PFSK-1 (cell line): ENCODE data around the gene SLC6A6.

Experiments used
- FOXP2 ChIP-seq: optimal IDR thresholded peaks from 2 replicates; pipeline ENCODE3; 2011; ENCODE audit warnings: borderline replicate concordance, control low read depth, inconsistent platforms; ENCODE audit not compliant: insufficient read depth; ENCODE audit errors: extremely low read length, extremely low read depth
- POLR2AphosphoS5 ChIP-seq: IDR thresholded peaks from 2 replicates; pipeline ENCODE4 v1.6.1; 2012; ENCODE audit warnings: low read depth, mild to moderate bottlenecking, control low read depth, low read length, moderate library complexity
- SIN3A ChIP-seq: IDR thresholded peaks from 2 replicates; pipeline ENCODE4 v1.6.1; 2012; ENCODE audit warnings: mild to moderate bottlenecking, low read length, moderate library complexity, borderline replicate concordance; ENCODE audit not compliant: insufficient read depth
- TAF1 ChIP-seq: IDR thresholded peaks from 2 replicates; pipeline ENCODE4 v1.6.1; 2012; ENCODE audit warnings: low read length, control low read depth, borderline replicate concordance; ENCODE audit not compliant: insufficient read depth
- TF ChIP-seq, protein P1 (sequence below), 2 experiments: IDR thresholded peaks; 2 replicates each; pipeline versions ENCODE4 v1.6.1 to v1.8.0; 2011 to 2012; ENCODE audit warnings: low read depth in 2 of 2, low read length in 2 of 2, control low read depth in 1 of 2, inconsistent platforms in 1 of 2, mild to moderate bottlenecking in 1 of 2, moderate library complexity in 1 of 2; ENCODE audit not compliant: insufficient read depth in 1 of 2

Gene SLC6A6

DNA sequence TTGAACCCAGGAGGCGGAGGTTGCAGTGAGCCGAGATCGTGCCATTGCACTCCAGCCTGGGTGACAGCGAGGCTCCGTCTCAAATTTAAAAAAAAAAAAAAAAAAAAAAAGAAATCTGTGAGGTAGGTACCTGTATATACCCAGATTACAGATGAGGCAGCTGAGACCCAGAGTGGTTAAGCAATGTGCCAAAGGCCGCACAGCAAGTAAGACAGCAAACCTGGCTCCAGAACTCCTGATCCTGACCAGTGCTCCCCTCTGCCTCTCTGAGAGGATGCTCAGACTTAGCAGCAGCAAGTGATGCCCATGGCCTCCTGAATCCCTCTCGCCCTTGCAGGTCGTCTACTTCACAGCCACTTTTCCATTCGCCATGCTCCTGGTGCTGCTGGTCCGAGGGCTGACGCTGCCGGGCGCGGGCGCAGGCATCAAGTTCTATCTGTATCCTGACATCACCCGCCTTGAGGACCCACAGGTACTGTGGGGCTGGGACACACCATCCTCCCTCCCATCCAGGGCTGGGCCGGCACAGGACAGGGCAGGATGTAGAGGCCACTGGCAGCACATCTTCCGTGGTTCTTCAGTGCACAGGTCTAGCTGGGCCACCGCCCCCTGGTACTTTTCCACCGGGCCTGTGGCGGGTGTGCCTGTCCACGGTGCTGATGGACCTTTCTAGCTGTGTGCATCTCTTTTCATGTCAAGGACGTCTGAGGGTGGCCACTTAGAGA is 63.9 kb downstream of the SLC6A6 start:
- TF ChIP-seq SIN3A (no peak), FOXP2 (no peak), TAF1 (no peak), POLR2AphosphoS5 (no peak)
- TF ChIP-seq, protein P1, sequence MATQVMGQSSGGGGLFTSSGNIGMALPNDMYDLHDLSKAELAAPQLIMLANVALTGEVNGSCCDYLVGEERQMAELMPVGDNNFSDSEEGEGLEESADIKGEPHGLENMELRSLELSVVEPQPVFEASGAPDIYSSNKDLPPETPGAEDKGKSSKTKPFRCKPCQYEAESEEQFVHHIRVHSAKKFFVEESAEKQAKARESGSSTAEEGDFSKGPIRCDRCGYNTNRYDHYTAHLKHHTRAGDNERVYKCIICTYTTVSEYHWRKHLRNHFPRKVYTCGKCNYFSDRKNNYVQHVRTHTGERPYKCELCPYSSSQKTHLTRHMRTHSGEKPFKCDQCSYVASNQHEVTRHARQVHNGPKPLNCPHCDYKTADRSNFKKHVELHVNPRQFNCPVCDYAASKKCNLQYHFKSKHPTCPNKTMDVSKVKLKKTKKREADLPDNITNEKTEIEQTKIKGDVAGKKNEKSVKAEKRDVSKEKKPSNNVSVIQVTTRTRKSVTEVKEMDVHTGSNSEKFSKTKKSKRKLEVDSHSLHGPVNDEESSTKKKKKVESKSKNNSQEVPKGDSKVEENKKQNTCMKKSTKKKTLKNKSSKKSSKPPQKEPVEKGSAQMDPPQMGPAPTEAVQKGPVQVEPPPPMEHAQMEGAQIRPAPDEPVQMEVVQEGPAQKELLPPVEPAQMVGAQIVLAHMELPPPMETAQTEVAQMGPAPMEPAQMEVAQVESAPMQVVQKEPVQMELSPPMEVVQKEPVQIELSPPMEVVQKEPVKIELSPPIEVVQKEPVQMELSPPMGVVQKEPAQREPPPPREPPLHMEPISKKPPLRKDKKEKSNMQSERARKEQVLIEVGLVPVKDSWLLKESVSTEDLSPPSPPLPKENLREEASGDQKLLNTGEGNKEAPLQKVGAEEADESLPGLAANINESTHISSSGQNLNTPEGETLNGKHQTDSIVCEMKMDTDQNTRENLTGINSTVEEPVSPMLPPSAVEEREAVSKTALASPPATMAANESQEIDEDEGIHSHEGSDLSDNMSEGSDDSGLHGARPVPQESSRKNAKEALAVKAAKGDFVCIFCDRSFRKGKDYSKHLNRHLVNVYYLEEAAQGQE (IDR thresholded peaks at IDR 0.05; ENCODE audit: insufficient read depth in 1 of 2, low read depth in 2 of 2, low read length in 2 of 2): no peak

DNA sequence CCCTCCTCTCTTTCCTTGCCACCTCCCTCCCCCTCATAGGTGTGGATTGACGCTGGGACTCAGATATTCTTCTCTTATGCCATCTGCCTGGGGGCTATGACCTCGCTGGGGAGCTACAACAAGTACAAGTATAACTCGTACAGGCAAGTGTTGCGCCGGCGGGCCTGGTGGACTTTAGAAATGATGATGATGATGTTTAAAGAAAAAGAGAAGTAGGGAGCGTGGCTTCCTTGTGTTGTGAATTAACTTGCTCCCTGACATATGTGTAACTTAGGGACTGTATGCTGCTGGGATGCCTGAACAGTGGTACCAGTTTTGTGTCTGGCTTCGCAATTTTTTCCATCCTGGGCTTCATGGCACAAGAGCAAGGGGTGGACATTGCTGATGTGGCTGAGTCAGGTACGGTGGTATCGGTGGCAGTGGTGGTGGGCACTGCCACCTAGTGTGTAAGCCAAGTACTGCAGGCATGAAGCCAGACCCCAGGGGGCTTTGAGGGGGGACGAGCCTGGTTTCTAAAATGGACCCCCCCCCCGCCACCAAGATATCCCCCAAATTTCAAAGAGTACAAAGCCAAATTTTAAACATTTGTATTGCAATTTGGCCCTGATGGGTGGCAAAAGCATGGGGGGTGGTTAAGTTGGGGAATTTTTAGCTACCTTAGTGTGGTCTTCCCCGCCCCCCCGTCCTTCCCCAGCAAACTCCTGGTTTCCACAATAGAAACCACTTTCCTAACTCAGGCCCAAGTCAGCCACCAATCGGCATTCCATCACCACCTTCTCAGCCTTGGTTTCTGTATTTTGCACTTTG is 65.6 kb downstream of the SLC6A6 start:
- TF ChIP-seq POLR2AphosphoS5 (no peak), TAF1 (no peak), FOXP2 (no peak), SIN3A (no peak)
- TF ChIP-seq, protein P1 (IDR thresholded peaks at IDR 0.05; ENCODE audit: insufficient read depth in 1 of 2, low read depth in 2 of 2, low read length in 2 of 2): no peak

DNA sequence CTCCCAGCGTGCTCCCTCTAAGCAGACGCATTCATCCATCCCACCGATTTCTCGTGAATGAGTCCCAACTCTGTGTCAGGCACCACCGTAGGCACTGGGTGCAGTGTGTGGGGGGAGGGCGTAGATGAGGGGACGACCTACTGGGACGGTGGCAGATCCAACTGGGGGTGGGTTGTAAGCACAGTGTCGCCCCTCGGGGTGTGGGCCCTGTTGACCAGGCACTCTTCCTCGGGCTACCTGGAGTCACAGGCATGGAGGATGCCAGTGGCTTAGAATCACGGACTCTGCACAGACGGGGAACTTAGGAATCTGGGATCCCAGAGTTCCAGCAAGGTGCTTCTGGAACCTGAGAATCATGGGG is 66.2 kb downstream of the SLC6A6 start:
- no peak for TF ChIP-seq POLR2AphosphoS5

DNA sequence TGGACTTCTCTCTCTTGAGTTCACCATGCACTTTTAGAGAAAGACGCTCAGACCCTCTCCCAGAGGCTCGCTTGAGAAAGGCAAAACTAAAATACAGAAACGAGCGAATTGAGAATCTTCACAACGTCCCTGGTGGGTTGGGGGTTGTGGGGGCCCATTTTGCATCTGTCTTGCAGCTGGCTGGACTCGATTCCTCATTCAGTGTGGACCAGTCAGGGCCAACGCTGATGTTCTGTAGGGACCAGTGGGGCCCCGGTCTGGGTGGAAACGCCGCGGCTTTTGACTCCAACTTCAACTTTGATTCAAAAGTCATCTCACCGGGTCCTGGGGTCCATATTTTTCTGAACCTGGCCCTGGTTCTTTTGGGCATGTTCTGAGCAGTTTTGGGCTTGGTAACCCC is 68.1 kb downstream of the SLC6A6 start:
- TF ChIP-seq, protein P1 (IDR thresholded peaks at IDR 0.05; ENCODE audit: insufficient read depth in 1 of 2, low read depth in 2 of 2, low read length in 2 of 2): no peak
- TF ChIP-seq SIN3A: no peak
- no peak for TF ChIP-seq TAF1
- TF ChIP-seq FOXP2: no peak
- no peak for TF ChIP-seq POLR2AphosphoS5

DNA sequence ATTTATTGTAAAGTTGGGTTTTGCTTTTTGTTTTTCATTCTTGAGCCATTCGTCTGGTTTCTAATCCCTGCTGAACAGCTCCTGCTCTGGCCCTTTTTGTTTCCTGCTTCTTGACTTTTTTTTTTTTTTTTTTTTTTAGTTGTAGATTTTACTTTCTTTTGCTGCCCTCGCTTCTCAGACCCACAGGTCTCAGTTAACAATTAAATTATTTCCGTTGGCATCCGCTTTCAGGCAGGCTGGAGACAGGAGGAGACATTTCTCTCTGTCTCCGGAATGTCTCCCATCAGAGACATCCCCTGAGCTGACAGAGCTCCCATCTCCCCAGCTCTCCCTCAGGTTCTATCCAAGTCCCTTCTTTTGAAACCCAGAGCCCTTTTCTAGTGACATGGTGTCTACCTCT is 68.6 kb downstream of the SLC6A6 start:
- TF ChIP-seq, protein P1 (IDR thresholded peaks at IDR 0.05; ENCODE audit: insufficient read depth in 1 of 2, low read depth in 2 of 2, low read length in 2 of 2): no peak
- TF ChIP-seq TAF1: no peak
- no peak for TF ChIP-seq SIN3A
- TF ChIP-seq FOXP2: no peak
- TF ChIP-seq POLR2AphosphoS5: no peak
